GM10248 (cell line): ENCODE measurements around the gene COL4A1.

Experiments
- CTCF ChIA-PET: fragments of 300-600 bp; sonication (Branson Sonifier 250); formaldehyde crosslinking; extraction: SDS; loops from one replicate; lab custom pipeline; 2021; ENCODE audit warnings: antibody characterized with exemption; lab: Yijun Ruan, JAX
- POLR2A ChIA-PET: fragments of 350-650 bp; sonication (Branson Sonifier 250); formaldehyde crosslinking; extraction: SDS; loops from one replicate; lab custom pipeline; 2020; ENCODE audit warnings: antibody characterized with exemption; lab: Yijun Ruan, JAX
- DNase-seq: peaks from one replicate; pipeline ENCODE4 v3.0.0; 2012; ENCODE audit errors: extremely low spot score
- CTCF ChIP-seq: IDR thresholded peaks from 2 replicates; pipeline ENCODE4 v1.5.1; 2012; ENCODE audit warnings: mild to moderate bottlenecking, low read depth; ENCODE audit errors: extremely low read depth, missing control alignments, control extremely low read depth

The COL4A1 gene

GRCh38 chr13:110124201-110124940 is 182.6 kb downstream of the COL4A1 start:
- no peak for DNase-seq
- TF ChIP-seq CTCF = no peak
- CTCF ChIA-PET = interaction anchor here (1.2 to 1.6 kb wide), 2 partner anchors 12 to 25 kb away, joined by 3 read pairs; no protein-coding TSS in a partner anchor
- POLR2A ChIA-PET = no interaction called here

GRCh38 chr13:110123041-110123809 is 183.7 kb downstream of the COL4A1 start:
- CTCF ChIA-PET = interaction anchor here (0.8 to 1.6 kb wide), 4 partner anchors 9 to 26 kb away, joined by 3 to 7 read pairs (median 3); no protein-coding TSS in a partner anchor
- TF ChIP-seq CTCF = no peak
- POLR2A ChIA-PET = no interaction called here
- no peak for DNase-seq

GRCh38 chr13:110121422-110122083 is 185.4 kb downstream of the COL4A1 start:
- ChIA-PET CTCF (no interaction called here), POLR2A (no interaction called here)
- DNase-seq = no peak
- no peak for TF ChIP-seq CTCF

GRCh38 chr13:110119935-110120905 is 186.7 kb downstream of the COL4A1 start:
- POLR2A ChIA-PET = interaction anchor here (0.5 kb wide), 1 partner anchor 1155 kb away, joined by 3 read pairs; no protein-coding TSS in a partner anchor
- TF ChIP-seq CTCF = no peak
- CTCF ChIA-PET = no interaction called here
- DNase-seq = no peak

GRCh38 chr13:110118106-110118505 is 188.9 kb downstream of the COL4A1 start:
- DNase-seq = no peak
- ChIA-PET POLR2A (no interaction called here), CTCF (no interaction called here)
- TF ChIP-seq CTCF = no peak
